Kidney epithelial cell (primary cell): Measurements from ENCODE around the gene TCF7L2. TPM values are rescaled to one million over a fixed set of nuclear protein-coding genes. Genes with fewer than 3 reads are reported as not detected.

Experiments
- DNase-seq: peaks from one replicate; pipeline ENCODE4 v3.0.0-alpha.2; 2010; ENCODE audit warnings: low read depth
- H3K27me3 ChIP-seq: 2 replicates; pipeline ENCODE4 v1.6.0; 2011; ENCODE audit warnings: low read length; ENCODE audit not compliant: control insufficient read depth, insufficient read depth
- H3K36me3 ChIP-seq: 2 replicates; pipeline ENCODE4 v1.5.1; 2011; ENCODE audit warnings: low read length; ENCODE audit not compliant: control insufficient read depth, insufficient read depth
- H3K4me3 ChIP-seq: 2 replicates; pipeline ENCODE4 v1.5.1; 2011; ENCODE audit warnings: low read depth, mild to moderate bottlenecking, control low read depth, low read length
- total RNA-seq: library from RNA; depleted of rRNA; stranded (reverse); fragments of >200 nt; gene quantifications from 2 replicates; pipeline ENCODE4 v1.2.3, GENCODE V29; 2015
- TF ChIP-seq, protein P1 (sequence below): IDR thresholded peaks from 2 replicates; pipeline ENCODE4 v1.5.1; 2011; ENCODE audit warnings: mild to moderate bottlenecking, moderate library complexity, low read length, control low read depth, inconsistent platforms; ENCODE audit not compliant: insufficient read depth, poor library complexity, severe bottlenecking

TCF7L2 gene
- total RNA-seq, 1 donor from 2014 or later: 3.4 TPM

DNA sequence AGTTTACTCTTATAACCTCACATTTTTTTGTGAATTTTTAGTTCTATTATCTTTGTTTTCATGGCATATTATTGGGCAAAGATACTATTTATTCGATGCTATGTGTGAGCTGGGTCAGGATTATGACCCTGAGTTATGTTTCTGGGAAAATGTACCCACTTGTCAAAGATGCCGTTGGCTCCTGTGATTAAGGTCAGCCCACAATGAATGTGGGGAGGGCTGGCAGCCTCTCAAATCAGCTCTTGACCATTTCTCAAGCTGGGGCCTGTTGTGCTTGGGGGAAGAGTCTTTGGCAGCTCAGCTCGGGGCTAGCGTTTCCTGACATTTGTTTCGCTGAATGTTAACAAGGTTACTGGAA is 97.5 kb downstream of the TCF7L2 start:
- Histone ChIP-seq H3K4me3 (no peak overlapping the region), H3K27me3 (no peaks in the 10 kb centered on the region), H3K36me3 (no peaks in the 10 kb centered on the region)
- DNase-seq: no peak
- TF ChIP-seq, protein P1, sequence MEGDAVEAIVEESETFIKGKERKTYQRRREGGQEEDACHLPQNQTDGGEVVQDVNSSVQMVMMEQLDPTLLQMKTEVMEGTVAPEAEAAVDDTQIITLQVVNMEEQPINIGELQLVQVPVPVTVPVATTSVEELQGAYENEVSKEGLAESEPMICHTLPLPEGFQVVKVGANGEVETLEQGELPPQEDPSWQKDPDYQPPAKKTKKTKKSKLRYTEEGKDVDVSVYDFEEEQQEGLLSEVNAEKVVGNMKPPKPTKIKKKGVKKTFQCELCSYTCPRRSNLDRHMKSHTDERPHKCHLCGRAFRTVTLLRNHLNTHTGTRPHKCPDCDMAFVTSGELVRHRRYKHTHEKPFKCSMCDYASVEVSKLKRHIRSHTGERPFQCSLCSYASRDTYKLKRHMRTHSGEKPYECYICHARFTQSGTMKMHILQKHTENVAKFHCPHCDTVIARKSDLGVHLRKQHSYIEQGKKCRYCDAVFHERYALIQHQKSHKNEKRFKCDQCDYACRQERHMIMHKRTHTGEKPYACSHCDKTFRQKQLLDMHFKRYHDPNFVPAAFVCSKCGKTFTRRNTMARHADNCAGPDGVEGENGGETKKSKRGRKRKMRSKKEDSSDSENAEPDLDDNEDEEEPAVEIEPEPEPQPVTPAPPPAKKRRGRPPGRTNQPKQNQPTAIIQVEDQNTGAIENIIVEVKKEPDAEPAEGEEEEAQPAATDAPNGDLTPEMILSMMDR: no peak

DNA sequence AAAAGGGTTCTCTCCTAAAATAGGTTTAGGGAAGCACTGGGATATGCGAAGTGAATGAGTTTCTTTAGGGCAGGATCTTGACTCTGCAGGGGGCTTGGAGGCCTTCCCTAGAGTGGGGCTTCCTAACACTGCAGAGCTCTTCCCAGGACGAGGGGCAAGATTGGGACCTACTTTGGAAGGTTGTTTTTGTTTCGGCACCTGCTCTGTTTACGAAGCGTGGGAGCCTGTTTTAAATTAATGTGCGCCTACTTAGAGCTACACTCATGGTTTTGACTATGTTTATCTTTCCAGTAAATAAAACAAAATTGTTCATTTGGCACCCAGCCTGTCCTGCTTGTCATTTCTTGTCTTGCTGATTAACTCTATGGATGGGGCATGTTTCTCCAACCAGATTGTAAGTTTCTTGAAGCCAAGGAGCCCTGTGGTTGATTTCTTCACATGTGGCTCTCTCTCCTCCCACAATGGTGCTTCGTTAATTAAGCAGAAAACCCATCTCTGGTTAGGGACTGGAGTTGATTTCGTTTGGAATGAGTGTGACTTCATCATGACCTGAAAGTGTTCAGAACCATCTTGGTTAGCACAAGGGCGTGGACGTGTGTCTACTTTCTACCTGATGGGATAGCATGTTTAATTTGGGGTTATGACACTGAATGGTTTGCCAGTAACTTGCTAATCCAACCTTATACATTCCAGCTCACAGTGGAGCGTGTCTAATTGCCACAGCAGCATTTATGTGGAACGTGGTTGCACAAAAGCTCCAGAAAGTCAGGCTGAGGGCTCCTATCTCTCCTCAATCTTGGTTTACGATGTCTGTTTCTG is 98.1 kb downstream of the TCF7L2 start:
- TF ChIP-seq, protein P1: no peak
- H3K36me3 ChIP-seq: no peaks in the 10 kb centered on the region
- H3K27me3 ChIP-seq: no peaks in the 10 kb centered on the region
- peak; percentile 76 for DNase-seq
- H3K4me3 ChIP-seq: no peak overlapping the region

- H3K36me3 ChIP-seq: no peaks in the 10 kb centered on the region
- no peaks in the 10 kb centered on the region for H3K27me3 ChIP-seq
- TF ChIP-seq, protein P1: no peak
- no peak for DNase-seq
- H3K4me3 ChIP-seq: no peak overlapping the region
Measured at GRCh38 chr10:113049881-113050280, 99.8 kb downstream of the TCF7L2 start.

GRCh38 chr10:113052076-113052830 is 102.2 kb downstream of the TCF7L2 start:
- DNase-seq: no peak
- TF ChIP-seq, protein P1: peak; percentile 14
- Histone ChIP-seq H3K27me3 (no peaks in the 10 kb centered on the region), H3K36me3 (no peaks in the 10 kb centered on the region), H3K4me3 (no peak overlapping the region)

DNA sequence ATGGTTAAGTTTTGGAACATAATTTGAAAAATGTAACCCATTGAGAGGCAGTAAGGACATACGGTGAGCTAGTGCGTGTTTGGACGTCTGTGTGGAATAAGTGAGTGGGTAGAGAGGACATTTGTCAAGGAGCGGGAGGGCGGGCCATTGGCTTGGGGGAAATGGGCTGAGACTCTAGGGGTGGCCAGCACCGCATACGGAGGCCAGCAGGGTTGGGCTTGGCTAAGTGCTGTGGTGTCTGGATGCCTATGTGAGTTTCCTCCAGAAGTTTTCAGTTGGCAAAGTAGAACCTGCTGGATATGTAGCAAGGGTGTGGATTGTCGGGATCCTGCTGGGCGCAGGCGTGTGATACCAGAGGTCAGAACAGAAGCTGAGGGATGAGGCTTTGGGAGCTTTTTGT is 103.0 kb downstream of the TCF7L2 start:
- H3K36me3 ChIP-seq: no peaks in the 10 kb centered on the region
- TF ChIP-seq, protein P1: no peak
- H3K4me3 ChIP-seq: no peak overlapping the region
- DNase-seq: no peak
- no peaks in the 10 kb centered on the region for H3K27me3 ChIP-seq
